Measurements from ENCODE around the gene CACYBP.
A peak's percentile ranks its signal among the peaks of the same experiment; 100 is the strongest.
"Not testable (repeated sequence)": the region's sequence is repeated elsewhere in the genome, so short reads cannot be mapped to it uniquely, and the experiment has no call there.

Gene CACYBP

DNA sequence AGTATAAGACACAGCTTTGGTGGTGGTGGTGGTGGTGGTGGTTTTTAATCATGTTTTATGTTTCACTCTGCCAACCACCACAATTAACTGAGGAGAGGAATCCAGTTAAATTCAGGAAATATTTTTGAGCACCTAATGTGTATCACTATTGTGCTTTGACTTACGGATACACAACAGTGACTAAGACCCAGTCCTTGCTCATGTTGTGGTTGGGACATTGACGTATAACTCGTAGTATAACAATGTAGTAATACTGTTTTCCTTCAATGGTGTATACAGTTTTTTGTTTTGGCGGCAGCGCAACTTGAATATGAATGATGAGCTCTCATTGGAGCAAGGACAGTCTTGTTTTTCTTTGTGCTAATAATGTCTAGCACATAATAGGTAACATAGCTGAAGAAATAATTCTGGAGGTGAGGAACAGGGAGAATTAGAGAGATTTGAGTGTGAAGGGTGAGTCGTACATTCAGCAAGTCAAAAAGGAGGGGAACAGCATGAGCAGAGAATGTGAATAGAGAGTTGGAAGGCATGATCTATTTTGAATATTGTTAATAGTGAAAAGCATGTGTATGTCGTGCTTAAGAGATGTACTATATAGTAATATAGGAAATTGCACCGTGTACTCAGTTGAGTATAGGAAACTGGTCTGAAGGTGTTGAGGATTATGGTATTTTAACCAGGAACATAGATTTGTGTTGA lies 5.5 kb downstream of the CACYBP start:
- DNase-seq (ENCODE audit: low read depth in 2 of 2): no peak

DNA sequence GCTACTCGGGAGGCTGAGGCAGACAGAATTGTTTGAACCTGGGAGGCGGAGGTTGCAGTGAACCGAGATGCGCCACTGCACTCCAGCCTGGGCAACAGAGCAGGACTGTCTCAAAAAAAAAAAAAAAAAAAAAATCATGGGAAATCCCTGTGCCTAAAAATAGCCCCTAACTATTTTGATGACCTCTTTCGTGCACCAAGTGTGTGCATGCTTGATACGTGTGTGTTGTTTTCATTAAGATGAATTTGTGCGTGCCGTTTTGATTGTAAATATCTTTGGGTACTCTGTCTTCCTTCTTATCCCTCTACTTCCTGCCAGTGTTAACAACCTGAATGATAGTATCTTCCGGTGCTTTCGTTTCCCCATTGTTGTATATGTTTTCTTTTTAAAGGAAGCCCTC lies 9.8 kb downstream of the CACYBP start:
- DNase-seq (ENCODE audit: low read depth in 2 of 2): no peak

DNA sequence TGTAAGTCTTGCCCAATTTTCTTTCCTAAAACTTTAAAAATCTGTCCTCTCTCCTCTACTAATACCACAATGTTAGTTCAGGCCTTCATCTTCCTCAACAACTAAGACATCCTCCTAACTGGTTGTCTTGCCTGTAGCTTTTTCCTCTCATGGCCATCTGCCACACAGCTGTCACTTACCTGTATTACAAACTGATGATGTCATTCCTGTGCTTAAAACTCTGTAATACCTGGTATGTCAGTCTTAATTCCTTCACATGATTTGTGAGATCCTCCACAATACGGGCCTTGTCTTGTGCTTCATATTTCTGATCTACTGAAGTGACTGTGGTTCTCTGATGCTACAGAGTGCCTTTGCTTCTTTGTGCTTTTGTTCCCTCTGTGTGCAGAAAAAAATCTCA lies 13.7 kb downstream of the CACYBP start:
- DNase-seq (ENCODE audit: low read depth in 2 of 2): no peak

DNA sequence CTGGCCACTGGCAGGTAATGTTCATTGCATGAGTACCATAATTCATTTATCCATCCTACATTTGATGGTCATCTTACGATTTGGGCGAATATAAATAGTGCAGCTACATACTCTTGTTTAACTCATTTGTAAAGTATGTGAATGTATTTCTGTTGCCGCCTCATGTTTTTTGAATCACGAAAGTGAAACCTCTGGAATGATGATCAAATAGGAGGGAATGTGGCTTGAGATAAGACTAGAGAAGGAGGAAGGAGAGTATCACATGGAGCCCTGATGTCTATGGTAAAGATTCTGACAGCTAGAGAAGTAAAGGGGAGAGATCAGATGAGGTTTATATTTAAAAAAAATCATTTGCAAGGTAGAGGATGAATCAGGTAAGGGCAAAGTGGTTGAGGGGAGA lies 15.5 kb downstream of the CACYBP start:
- DNase-seq (ENCODE audit: low read depth in 2 of 2): no peak

DNA sequence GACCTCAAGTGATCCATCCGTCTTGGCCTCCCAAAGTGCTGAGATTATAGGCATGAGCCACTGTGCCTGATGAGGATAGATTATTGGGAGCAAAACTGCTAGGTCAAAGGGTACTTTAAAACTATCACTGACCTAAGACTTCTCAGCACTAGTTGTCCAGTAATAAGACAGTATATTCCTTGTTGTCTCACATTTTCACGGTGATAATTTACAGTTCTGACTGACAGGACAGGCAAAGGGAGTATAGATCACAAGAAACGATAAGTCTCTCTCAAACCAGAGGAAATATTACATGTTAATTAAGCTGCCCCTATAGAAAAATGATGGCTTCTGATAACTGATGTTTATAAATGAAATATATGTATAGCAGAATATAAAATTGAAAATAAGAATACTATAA lies 19.8 kb downstream of the CACYBP start:
- no peak for DNase-seq (ENCODE audit: low read depth in 2 of 2)

DNA sequence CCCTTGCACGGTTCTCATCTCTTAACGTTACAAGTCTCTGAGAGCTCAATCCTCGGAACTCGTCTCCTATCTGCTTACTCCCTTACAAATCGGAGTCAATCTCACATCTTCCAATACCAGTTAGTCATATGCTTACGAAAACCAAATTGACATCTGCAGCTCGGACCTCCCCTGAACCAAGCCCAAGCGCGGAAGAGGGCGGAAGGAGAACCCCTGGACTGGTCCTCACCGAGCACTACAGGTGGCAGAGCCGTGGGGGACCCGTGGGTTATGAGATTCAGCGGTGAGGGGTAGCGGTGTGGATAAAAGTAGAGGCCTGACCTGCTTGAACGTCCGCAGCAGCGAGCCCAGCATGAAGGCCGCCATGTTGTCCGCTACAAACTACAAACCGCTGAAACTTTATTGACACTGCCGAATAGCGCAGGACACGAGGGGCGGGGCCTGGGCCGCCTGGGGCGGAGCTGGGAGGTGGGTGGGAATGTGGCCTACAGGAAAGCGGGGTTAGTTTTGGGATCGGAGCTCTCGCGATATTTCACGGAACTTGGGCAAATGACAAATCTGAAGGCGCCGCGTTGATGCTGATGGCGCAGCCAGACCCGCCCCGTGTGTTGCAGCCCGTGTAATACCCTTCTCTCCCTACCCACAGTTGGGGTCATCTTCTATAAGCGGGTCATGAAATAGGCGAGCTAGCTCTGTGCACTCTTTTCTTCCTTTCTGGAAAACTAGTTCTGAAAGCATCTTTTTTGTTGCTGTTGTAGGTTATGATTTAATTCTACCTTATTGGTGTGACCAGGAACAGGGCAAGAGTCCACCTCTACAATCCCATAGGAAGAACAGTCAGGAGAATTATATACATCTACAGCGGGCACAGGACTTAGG lies 23.5 kb downstream of the CACYBP start, which contains the start of gene MRPS14:
MRPS14 (minus strand) TSS at position 383 of the 879 bp plus-strand sequence; CDS start at position 366, 17 bp downstream.
- peak; percentile 96 to 98 for DNase-seq (ENCODE audit: low read depth in 2 of 2)

DNA sequence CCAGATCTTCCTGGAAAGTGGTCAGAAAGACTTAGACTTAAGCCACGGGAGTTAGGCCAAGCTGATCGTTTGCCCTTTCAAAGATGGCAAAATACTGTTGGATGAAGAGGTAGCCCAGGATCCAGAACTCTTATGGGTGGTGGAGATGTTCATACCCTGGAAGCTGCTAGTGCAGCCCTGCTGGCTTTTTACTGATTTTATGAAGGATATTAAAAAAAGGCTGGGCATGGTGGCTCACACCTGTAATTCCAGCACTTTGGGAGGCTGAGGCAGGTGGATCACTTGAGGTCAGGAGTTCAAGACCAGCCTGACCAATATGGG lies 24.1 kb downstream of the CACYBP start:
- DNase-seq (ENCODE audit: low read depth in 2 of 2): not testable (repeated sequence)

DNA sequence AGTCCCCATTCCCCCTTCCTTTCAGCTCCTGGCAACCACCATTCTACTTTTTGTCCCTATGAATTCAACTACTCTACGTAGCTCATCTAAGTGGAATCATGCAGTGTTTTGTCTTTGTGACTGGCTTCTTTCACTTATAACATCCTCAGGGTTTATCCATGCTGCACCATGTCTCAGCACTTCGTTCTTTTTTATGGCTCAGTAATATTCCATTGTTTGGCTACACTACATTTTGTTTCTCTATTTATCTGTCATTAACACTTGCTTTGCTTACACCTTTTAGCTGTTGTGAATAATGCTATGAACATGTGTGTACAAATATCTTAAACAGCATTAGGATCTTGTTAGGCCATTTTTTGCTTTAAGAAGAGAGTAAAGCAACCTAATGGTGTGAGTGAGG lies 25.0 kb downstream of the CACYBP start:
- DNase-seq (ENCODE audit: low read depth in 2 of 2): no peak

DNA sequence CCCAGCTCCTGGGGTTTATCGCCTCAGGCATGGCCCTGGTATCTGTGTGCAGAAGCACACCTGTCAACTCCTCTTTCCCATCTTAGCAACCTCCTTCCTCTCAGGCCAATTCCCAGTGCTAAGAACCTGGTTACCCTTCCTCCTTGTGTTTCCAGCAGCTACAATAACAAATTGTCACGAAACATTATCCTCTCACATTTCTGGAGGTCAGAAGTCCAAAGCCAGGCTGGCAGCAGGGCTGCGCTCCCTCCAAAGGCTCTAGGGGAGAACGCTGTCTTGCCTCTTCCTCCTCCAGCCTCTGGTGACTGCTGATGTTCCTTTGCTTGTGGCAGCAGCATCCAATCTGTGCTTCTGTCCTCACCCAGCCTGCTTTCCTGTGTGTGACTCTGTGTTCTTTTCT lies 34.2 kb downstream of the CACYBP start:
- no peak for DNase-seq (ENCODE audit: low read depth in 2 of 2)

DNA sequence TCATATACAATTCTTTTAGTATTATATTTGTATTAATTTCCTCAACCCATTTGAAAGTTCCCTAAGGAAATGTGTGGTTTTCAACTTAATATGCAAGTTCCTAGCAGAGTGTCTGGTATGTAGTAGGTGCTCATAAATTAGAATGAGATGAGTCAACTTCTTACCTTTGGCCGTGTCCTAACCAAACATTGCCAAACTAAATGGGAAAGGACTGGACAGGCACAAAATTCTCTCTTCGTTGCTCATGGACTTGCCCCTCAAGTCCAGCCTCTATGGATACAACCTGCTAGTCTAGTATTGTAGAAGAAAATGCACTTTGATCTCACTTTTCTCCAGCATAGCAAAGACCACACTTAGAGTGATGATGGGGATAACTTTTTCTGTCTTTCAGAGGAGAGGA lies 35.0 kb downstream of the CACYBP start:
- no peak for DNase-seq (ENCODE audit: low read depth in 2 of 2)

DNA sequence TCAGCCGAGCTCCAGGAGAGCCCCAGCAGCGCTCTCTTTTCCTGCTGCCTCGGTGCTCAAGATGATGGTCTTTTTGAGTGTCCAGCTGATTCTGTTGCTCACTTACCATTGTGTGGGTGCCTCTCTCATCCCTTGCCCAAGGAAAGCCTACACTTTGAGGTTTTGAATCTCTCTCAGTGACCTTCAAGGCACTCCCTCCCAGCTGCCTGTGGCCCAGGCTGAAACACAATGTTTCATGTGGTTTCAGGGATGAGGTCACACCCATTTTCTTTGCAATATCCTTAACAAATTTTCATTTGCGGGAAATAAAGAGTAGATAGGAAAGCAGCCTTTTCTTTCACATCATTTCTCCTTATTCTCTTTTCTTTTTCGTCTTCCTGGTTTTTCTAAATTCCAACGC lies 36.1 kb downstream of the CACYBP start:
- DNase-seq (ENCODE audit: low read depth in 2 of 2): no peak

DNA sequence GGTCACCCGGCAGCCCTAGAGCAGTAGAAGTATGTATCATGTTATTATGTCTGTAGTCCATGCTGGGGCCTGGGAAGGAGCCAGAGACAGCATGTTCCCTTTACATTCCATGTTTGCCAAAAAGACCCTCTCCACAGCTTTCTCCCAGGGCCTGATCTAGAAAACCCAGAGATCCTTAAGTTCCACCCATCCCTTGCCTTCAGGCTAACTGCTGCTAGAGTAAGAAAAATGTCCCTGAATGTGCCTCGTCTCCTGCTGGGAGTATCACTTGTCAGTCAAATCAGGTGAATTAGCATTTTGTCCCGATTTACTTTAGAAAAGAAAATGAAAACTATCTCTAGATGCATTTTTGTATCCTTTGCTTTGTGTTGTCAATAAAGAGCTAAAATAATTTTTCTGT lies 36.7 kb downstream of the CACYBP start:
- DNase-seq (ENCODE audit: low read depth in 2 of 2): no peak

DNA sequence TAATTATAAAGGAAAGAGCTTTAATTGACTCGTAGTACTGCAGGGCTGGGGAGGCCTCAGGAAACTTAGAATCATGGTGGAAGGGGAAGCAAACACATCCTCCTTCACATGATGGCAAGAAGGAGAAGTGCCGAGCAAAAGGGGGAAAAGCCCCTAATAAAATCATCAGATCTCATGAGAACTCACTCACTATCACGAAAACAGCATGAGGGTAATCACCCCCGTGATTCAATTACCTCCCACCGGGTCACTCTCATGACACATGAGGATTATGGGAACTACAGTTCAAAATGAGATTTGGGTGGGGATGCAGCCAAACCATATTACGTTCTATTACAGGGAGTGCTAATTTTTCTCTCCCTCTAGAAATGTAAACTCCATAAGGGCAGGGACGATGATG lies 37.7 kb downstream of the CACYBP start:
- no peak for DNase-seq (ENCODE audit: low read depth in 2 of 2)

DNA sequence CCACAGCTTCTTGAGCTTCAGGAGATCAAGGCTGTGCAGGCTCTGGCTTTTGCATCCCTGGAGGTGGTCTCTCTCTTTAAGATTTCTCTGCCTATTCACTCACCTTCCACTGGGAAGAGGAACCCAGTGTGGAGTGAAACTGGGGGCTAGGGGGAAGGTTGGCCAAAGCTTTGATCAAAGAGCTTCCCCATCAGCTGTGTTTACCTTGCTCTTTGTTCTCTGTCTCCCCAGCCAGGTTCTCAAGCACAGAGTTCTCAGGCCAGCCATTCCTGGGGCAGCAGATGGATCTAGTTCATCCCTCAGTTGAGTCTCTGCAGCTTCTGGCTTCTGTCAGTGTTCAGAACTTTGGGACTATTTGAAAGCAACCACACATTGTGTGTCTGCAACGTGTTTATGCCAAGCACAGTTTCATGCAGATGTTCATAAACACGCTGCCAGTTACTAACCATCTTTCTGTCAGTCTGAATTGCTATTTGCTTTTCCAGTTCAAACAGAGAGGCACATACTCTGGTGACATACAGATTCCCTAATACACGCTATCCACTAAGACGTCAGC lies 40.7 kb downstream of the CACYBP start:
- DNase-seq (ENCODE audit: low read depth in 2 of 2): no peak

DNA sequence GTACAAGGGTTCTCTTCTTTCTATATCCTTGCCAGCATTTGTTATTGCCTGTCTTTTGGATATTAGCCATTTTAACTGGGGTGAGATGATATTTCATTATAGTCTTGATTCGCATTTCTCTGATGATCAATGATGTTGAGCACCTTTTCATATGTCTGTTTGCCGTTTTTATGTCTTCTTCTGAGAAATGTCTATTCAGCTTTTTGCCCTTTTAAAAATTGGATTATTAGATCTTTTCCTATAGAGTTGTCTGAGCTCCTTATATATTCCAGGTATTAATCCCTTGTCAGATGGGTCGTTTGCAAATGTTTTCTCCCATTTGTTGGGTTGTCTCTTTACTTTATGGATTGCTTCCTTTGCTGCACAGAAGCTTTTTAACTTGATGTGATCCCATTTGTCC lies 42.9 kb downstream of the CACYBP start:
- DNase-seq (ENCODE audit: low read depth in 2 of 2): no peak

DNA sequence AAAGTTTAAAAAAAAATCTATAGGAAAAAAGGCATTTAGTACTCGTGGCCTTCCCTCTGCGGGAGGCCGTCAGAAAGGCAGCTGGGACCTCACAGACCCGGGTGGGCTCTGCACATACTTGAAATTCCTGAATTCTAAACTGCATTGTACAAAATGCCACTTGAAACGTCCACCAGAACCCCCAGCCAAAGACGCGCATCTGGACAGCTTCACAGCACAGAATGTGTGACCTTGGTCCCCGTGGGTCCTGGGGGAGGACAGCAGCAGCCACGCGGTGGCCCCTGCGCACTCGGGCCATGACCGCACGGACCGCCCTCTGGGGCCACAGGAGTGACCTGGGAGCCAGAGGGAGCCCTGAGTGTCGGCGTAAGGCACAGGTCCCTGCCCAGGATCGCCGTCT lies 44.1 kb downstream of the CACYBP start:
- no peak for DNase-seq (ENCODE audit: low read depth in 2 of 2)

DNA sequence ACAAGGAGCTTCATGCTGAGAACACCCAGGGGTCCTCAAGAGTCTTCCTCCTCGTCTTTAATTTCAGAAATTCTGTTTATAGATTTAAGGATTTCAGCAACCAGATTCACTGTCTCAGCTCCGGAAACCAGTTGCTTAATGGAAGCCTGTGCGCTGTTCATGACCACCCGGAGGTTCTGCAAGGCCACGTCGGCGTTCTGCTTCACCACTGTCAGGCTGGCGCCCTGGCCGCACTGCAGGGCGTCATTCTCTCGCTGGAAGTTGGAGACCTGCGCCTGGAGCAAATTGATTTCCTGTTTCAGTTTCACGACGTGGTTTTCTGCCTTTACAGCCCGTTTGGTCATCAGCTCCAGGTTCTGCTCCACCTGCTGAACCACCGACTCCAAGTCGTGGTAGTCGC lies 44.8 kb downstream of the CACYBP start:
- DNase-seq (ENCODE audit: low read depth in 2 of 2): not testable (repeated sequence)

DNA sequence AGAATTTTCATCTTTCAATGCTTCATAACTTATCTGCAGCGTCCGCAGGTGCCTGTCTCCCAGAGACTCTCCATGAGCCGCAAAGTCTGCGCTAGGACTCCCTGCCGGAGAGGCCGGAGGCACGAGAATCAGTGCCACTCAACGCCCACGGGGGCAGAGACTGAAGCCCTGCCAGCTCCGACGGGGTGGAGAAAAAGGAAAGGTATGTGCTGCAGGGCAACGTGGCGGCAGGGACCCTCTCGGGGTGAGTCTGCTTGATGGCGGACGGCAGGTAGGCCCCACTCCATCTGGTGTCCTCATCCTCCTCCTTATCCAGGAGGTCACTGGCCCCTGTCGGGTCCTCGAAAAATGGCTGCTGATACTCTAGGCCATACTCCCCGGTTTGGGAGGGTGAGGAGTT lies 45.4 kb downstream of the CACYBP start:
- no peak for DNase-seq (ENCODE audit: low read depth in 2 of 2)

DNA sequence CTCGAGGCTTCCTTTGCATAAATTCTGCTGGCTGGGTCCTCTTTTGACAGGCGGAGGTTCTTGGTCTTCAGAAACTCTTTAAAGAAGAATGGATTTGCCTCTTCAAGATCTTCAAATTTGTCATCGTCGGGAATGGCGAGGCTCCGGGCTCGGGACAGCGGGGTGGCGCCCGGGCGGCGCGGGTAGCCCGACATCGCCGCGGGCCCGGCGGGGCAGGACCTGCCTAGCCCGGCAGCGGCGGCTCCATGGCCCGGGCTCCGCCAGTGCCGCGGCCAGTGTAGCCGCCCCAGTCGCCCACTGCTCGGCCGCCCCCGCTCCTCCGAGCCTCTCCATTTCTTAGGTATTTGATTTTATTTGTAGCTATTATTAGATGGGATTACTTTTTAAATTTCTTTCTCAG lies 45.8 kb downstream of the CACYBP start:
- no peak for DNase-seq (ENCODE audit: low read depth in 2 of 2)

DNA sequence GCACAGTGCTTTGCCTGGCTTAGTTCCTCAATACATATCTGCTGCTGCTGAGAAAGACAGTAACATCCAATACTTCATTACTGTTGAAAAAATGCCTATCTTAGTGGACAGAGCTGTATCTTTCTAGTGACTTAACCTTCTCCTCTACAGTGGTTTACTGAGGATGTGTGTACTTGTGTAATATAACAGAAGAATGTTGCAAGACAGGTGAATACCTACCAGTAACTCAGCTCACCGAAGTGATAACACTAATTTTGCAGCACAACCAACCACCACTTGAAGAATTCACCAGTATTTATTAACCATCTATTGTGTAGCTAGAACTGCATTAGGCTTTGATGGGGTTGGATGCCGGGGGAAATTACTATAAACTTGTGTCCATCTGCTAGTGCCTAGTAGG lies 51.2 kb downstream of the CACYBP start:
- no peak for DNase-seq (ENCODE audit: low read depth in 2 of 2)

DNA sequence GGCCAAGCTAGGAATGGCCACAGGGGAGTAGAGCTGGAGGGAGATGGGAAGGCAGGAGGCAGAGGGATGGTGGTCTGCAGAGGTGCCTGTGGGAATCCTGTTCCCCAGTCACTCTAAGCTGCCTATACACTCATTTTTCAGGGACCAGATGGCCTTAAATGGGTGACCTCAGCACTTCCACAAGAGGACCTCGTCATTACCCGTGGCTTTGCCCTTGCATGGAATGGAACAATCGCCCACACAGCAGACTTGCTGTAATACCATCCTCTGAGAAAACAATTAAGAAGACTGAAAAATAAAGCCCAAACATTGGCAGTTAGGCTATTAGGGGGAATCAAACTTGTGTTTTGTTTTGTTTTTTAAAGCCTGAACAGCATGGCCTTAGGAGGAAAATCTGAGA lies 55.0 kb downstream of the CACYBP start:
- no peak for DNase-seq (ENCODE audit: low read depth in 2 of 2)

Data from activated CD8-positive, alpha-beta memory T cell treated with anti-CD3 and anti-CD28 coated beads for 4 hours (primary cell).